ENCODE results near the gene TNIP1. TPM values are rescaled to one million over a fixed set of nuclear protein-coding genes. Genes with fewer than 3 reads are reported as not detected.
A peak's percentile ranks its signal among the peaks of the same experiment; 100 is the strongest.

TNIP1 gene
- total RNA-seq, 1 donor from 2014 or later, result 54.6 TPM

- intact Hi-C loops (cut with DNase I), result loop anchor here (1.0 to 2.0 kb wide), 4 partner anchors 16 to 162 kb away; no protein-coding TSS in a partner anchor
- H3K27ac ChIP-seq, result no peak overlapping the region
- H3K4me3 ChIP-seq, result no peak overlapping the region
- H3K9me3 ChIP-seq, result no peaks in the 10 kb centered on the region
- DNase-seq (ENCODE audit: low spot score in 2 of 2), result no peak
- H3K4me1 ChIP-seq, result peaks cover 0 to 26% of the 10 kb centered on the region in 2 donors
- H3K27me3 ChIP-seq, result no peaks in the 10 kb centered on the region
- no peak for TF ChIP-seq CTCF (IDR thresholded peaks at IDR 0.05)
- no peaks in the 10 kb centered on the region for H3K36me3 ChIP-seq
Observed at GRCh38 chr5:151002681-151003502, 77.9 kb downstream of the TNIP1 start.

- TF ChIP-seq CTCF (IDR thresholded peaks at IDR 0.05), result peak; percentile 45 to 72 (median 56)
- DNase-seq (ENCODE audit: low spot score in 2 of 2), result no peak
- Histone ChIP-seq H3K36me3 (no peaks in the 10 kb centered on the region), H3K27me3 (no peaks in the 10 kb centered on the region), H3K9me3 (no peaks in the 10 kb centered on the region), H3K4me3 (no peak overlapping the region), H3K27ac (no peak overlapping the region), H3K4me1 (peaks cover 0 to 26% of the 10 kb centered on the region in 2 donors)
- intact Hi-C loops (cut with DNase I), result loop anchor here (1.0 to 2.0 kb wide), 3 partner anchors 17 to 163 kb away; no protein-coding TSS in a partner anchor
Observed at GRCh38 chr5:151002250-151002649, 78.6 kb downstream of the TNIP1 start.

DNA sequence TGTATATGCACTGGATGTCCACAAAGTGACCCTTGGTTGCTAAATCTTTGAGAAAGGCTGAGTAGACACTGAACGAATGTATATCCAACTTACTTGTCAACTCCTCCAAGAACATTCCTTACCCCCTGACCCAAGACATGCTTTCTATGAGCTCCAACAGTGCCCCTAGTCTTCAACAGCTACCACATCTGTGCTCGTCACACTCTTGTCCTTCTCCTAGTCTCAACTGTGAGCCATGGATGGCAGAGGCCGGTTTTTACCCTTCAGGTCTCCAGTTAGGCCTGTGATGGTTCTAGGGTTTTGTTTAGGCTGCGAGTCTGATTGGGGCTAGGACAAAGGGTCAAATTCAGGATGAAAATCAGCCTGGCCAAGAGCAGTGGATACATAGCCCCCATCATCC is 79.4 kb downstream of the TNIP1 start:
- H3K9me3 ChIP-seq, result no peaks in the 10 kb centered on the region

DNA sequence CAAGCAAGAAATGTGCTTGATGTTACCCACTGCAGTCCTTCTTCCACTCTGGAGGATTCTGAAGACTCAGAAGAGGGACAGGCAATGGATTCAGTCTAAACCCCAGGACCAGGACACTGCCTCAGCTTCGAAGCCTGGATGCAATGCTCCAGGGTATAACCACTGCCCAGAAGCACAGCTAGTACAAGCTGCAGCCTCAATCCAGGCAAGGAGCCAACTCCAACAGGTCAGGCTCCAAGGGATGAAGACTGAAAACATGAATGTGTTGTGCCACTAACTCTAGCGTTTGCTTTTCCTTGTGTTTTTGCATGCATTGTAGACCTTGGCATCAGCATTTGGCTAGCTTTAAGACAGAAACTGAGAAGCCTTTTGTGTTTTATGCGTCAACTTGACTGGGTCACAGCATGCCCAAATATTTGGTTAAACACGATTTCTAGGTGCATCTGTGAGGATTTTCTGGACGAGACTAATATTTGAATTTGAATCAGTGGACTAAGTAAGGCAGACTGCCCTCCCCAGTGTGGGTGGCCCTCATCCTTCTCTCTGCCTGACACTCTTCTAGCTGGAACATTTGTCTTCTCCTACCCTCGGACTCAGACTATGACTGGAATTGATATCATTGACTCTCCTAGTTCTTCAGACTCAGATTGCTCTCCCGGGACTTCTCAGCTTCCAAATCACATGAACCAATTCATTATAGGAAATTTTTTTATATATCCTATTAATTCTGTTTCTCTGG is 81.0 kb downstream of the TNIP1 start:
- intact Hi-C loops (cut with DNase I), result no loop called here
- TF ChIP-seq CTCF (IDR thresholded peaks at IDR 0.05), result no peak
- Histone ChIP-seq H3K27me3 (no peaks in the 10 kb centered on the region), H3K4me3 (peak overlapping the region in 1 of 2 donors; percentile 33), H3K27ac (peak overlapping the region; percentile 46 to 57), H3K4me1 (peaks cover 0 to 13% of the 10 kb centered on the region in 2 donors), H3K36me3 (no peaks in the 10 kb centered on the region), H3K9me3 (no peaks in the 10 kb centered on the region)
- peak; percentile 21 to 80 for DNase-seq (ENCODE audit: low spot score in 2 of 2)

More for the DNA sequence above, 79.4 kb downstream of the TNIP1 start:
- Histone ChIP-seq H3K4me3 (no peak overlapping the region), H3K36me3 (no peaks in the 10 kb centered on the region), H3K4me1 (peaks cover 0 to 19% of the 10 kb centered on the region in 2 donors), H3K27ac (no peak overlapping the region), H3K27me3 (no peaks in the 10 kb centered on the region)
- intact Hi-C loops (cut with DNase I), result no loop called here
- DNase-seq (ENCODE audit: low spot score in 2 of 2), result no peak
- TF ChIP-seq CTCF (IDR thresholded peaks at IDR 0.05), result no peak

DNA sequence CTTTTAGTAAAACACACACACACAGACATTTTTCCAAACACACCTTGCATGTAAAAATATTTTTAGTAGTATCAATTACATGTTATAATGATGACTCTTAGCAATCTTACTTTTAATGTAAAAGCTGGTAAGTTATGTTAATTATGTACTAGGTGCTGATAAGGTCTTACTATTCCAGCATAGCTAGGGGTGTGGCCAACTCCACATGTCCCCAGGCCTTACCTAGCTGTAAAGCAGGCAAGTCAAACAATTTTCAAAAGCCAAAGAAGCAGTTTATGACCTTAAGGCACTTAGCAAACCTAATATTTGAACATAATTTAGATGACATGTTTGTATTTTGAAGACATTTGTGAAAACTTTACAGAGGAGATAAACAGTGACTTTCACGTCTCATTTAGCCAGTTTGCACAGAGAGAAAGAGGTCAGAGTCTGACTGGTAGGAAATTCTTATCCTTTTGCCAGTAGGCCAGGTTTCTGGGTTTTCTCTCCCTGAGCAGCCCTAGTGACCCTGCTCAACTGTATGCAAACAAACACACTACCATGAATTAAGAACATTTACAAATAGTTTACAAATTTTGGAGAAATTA is 86.9 kb downstream of the TNIP1 start:
- Histone ChIP-seq H3K9me3 (no peaks in the 10 kb centered on the region), H3K4me3 (no peak overlapping the region), H3K4me1 (no peaks in the 10 kb centered on the region), H3K27me3 (no peaks in the 10 kb centered on the region), H3K27ac (no peak overlapping the region), H3K36me3 (no peaks in the 10 kb centered on the region)
- DNase-seq (ENCODE audit: low spot score in 2 of 2), result no peak
- no peak for TF ChIP-seq CTCF (IDR thresholded peaks at IDR 0.05)
- intact Hi-C loops (cut with DNase I), result no loop called here
